ENCODE results near the gene RNU5D-1. TPM values are rescaled to one million over a fixed set of nuclear protein-coding genes. Genes with fewer than 3 reads are reported as not detected.
A peak's percentile ranks its signal among the peaks of the same experiment; 100 is the strongest.

RNU5D-1 gene
- total and polyA plus RNA-seq, 2 of the 13 experiments (the other 11 are each of a cell fraction or from before 2014, with no cell fraction given), result 165 TPM; not detected in 1

- peak; percentile 66; the same call in 1 of the 2 replicates for TF ChIP-seq TFDP1 (CRISPR knock-in tag; IDR thresholded peaks at IDR 0.05; ENCODE audit: borderline replicate concordance)
- TF ChIP-seq YEATS2 (CRISPR knock-in tag; IDR thresholded peaks at IDR 0.05; ENCODE audit: borderline replicate concordance), result peak; percentile 38; the same call in 1 of the 2 replicates
- TF ChIP-seq ZNF724P (CRISPR knock-in tag; IDR thresholded peaks at IDR 0.05; ENCODE audit: borderline replicate concordance), result no peak; the same call in 1 of the 2 replicates
- no peak for TF ChIP-seq ELK4 (CRISPR knock-in tag; IDR thresholded peaks at IDR 0.05; ENCODE audit: borderline replicate concordance)
- TF ChIP-seq SMARCE1 (IDR thresholded peaks at IDR 0.05; ENCODE audit: borderline replicate concordance), result no peak
- peak; percentile 77; the same call in 1 of the 2 replicates for TF ChIP-seq ZNF276 (CRISPR knock-in tag; IDR thresholded peaks at IDR 0.05; ENCODE audit: low read depth)
- TF ChIP-seq ZMYM4 (CRISPR knock-in tag; IDR thresholded peaks at IDR 0.05), result peak; percentile 90
- no peak for TF ChIP-seq NFE2L1 (CRISPR knock-in tag; IDR thresholded peaks at IDR 0.05; ENCODE audit: borderline replicate concordance)
- TF ChIP-seq PAF1 (CRISPR knock-in tag; IDR thresholded peaks at IDR 0.05), result no peak
- peak; percentile 20; the same call in 1 of the 2 replicates for TF ChIP-seq RBFOX2 (IDR thresholded peaks at IDR 0.05; ENCODE audit: low read depth, low read length)
- no peak for TF ChIP-seq THAP8 (CRISPR knock-in tag; IDR thresholded peaks at IDR 0.05; ENCODE audit: borderline replicate concordance)
- TF ChIP-seq IKZF1 (IDR thresholded peaks at IDR 0.05), result no peak
- peak; percentile 85; the same call in 1 of the 2 replicates for TF ChIP-seq ZBTB34 (CRISPR knock-in tag; IDR thresholded peaks at IDR 0.05)
- peak; percentile 47; the same call in 1 of the 2 replicates for TF ChIP-seq ZNF350 (CRISPR knock-in tag; IDR thresholded peaks at IDR 0.05; ENCODE audit: borderline replicate concordance, low read depth)
- no peak for TF ChIP-seq TOE1 (CRISPR knock-in tag; IDR thresholded peaks at IDR 0.05)
- TF ChIP-seq PAXIP1 (CRISPR knock-in tag; conservative IDR thresholded peaks at IDR 0.05), result peak; percentile 99
- TF ChIP-seq ZNF598 (CRISPR knock-in tag; IDR thresholded peaks at IDR 0.05; ENCODE audit: borderline replicate concordance), result no peak
These were observed 48.8 kb downstream of the RNU5D-1 start (continued) for GRCh38 chr1:44681905-44682882.

Measured in HepG2 (cell line).